Smooth muscle cell (in vitro differentiated cells): Measurements from ENCODE around the gene SLC16A13. TPM values are rescaled to one million over a fixed set of nuclear protein-coding genes. Genes with fewer than 3 reads are reported as not detected.

ENCODE experiments used
- DNase-seq: peaks from one replicate; lab custom pipeline; 2025; ENCODE audit not compliant: unreplicated experiment; lab: John Stamatoyannopoulos, UW
- H2AFZ ChIP-seq: fragments of 200-600 bp; sonication (generic); 2 replicates; pipeline ENCODE4 v1.6.0; 2016; ENCODE audit warnings: antibody characterized with exemption, low read depth, mild to moderate bottlenecking
- H3F3A ChIP-seq: fragments of 200-600 bp; sonication (generic); 2 replicates; pipeline ENCODE4 v1.6.0; 2017; ENCODE audit warnings: antibody characterized with exemption, low read depth
- H3K27ac ChIP-seq: fragments of 200-600 bp; sonication (generic); 2 replicates; pipeline ENCODE4 v1.5.1; 2016; ENCODE audit warnings: low read depth, mild to moderate bottlenecking
- H3K27me3 ChIP-seq: fragments of 200-600 bp; sonication (generic); 2 replicates; pipeline ENCODE4 v1.6.1; 2016; ENCODE audit warnings: low read depth, mild to moderate bottlenecking
- H3K36me3 ChIP-seq: fragments of 200-600 bp; sonication (generic); 2 replicates; pipeline ENCODE4 v1.5.1; 2016; ENCODE audit warnings: low read depth
- H3K4me1 ChIP-seq: fragments of 200-600 bp; sonication (generic); 2 replicates; pipeline ENCODE4 v1.5.1; 2016; ENCODE audit warnings: low read depth
- H3K4me2 ChIP-seq: fragments of 200-600 bp; sonication (generic); 2 replicates; pipeline ENCODE4 v1.6.0; 2016; ENCODE audit warnings: mild to moderate bottlenecking
- H3K4me3 ChIP-seq: fragments of 200-600 bp; sonication (generic); 2 replicates; pipeline ENCODE4 v1.5.1; 2016; ENCODE audit warnings: mild to moderate bottlenecking
- H3K79me2 ChIP-seq: fragments of 200-600 bp; sonication (generic); 2 replicates; pipeline ENCODE4 v1.6.0; 2016; ENCODE audit warnings: low read depth, mild to moderate bottlenecking
- H3K9ac ChIP-seq: fragments of 200-600 bp; sonication (generic); 2 replicates; pipeline ENCODE4 v1.6.0; 2016; ENCODE audit warnings: low read depth
- H3K9me3 ChIP-seq: fragments of 200-600 bp; sonication (generic); replicated peaks from 2 replicates; pipeline ENCODE4 v1.5.1; 2016; ENCODE audit warnings: low read depth
- H4K20me1 ChIP-seq: fragments of 200-600 bp; sonication (generic); 2 replicates; pipeline ENCODE4 v1.6.0; 2016; ENCODE audit warnings: low read depth
- CTCF ChIP-seq: fragments of 200-600 bp; sonication (generic); IDR thresholded peaks from 2 replicates; pipeline ENCODE4 v1.5.1; 2017; ENCODE audit warnings: borderline replicate concordance, mild to moderate bottlenecking, antibody characterized with exemption; ENCODE audit not compliant: insufficient read depth, poor library complexity, severe bottlenecking
- WGBS: methylation state at CpG from one replicate; pipeline ENCODE4 v1.1.7; 2016; ENCODE audit warnings: low lambda C conversion rate; 5-methylcytosine and 5-hydroxymethylcytosine counted together
- polyA plus RNA-seq: library from polyadenylated mRNA; unstranded; fragments of >200 nt; fragmentation: Nextera tagmentation; extraction: Ambion mirVana; gene quantifications from 2 replicates; pipeline ENCODE4 v1.2.1, GENCODE V29; 2016
- total RNA-seq: library from RNA; depleted of rRNA; stranded (reverse); fragments of >200 nt; gene quantifications from 2 replicates; pipeline ENCODE4 v1.2.3, GENCODE V29; 2014

The SLC16A13 gene
- total and polyA plus RNA-seq, 2 experiments from 2014 or later = 2.0 to 3.5 TPM

- Histone ChIP-seq H3K79me2 (no peaks in the 10 kb centered on the region), H2AFZ (no peak overlapping the region), H3K9me3 (no peaks in the 10 kb centered on the region), H3K4me2 (no peak overlapping the region), H3K27me3 (no peaks in the 10 kb centered on the region), H3K27ac (no peak overlapping the region), H4K20me1 (no peaks in the 10 kb centered on the region), H3K4me1 (no peaks in the 10 kb centered on the region), H3K4me3 (no peak overlapping the region), H3F3A (no peaks in the 10 kb centered on the region), H3K36me3 (no peaks in the 10 kb centered on the region), H3K9ac (no peak overlapping the region)
- no peak for TF ChIP-seq CTCF
- 50% methylated on average over 4 of the region's 4 CpGs for WGBS
- no peak for DNase-seq
These were observed 20.6 kb downstream of the SLC16A13 start for GRCh38 chr17:7056386-7056785.

GRCh38 chr17:7058831-7059447, 23.1 kb downstream of the SLC16A13 start:
- WGBS = 51% methylated on average over 7 of the region's 7 CpGs
- no peak for DNase-seq

GRCh38 chr17:7060165-7060891, 24.5 kb downstream of the SLC16A13 start:
- H3K9ac ChIP-seq = no peak overlapping the region
- H3K79me2 ChIP-seq = no peaks in the 10 kb centered on the region
- no peak for TF ChIP-seq CTCF
- H3K27me3 ChIP-seq = no peaks in the 10 kb centered on the region
- no peak overlapping the region for H2AFZ ChIP-seq
- no peak overlapping the region for H3K4me2 ChIP-seq
- WGBS = 75% methylated on average over 6 of the region's 6 CpGs
- no peak for DNase-seq
- H3K4me3 ChIP-seq = no peak overlapping the region
- no peaks in the 10 kb centered on the region for H3K4me1 ChIP-seq
- no peaks in the 10 kb centered on the region for H4K20me1 ChIP-seq
- no peak overlapping the region for H3K27ac ChIP-seq
- H3K9me3 ChIP-seq = no peaks in the 10 kb centered on the region
- no peaks in the 10 kb centered on the region for H3F3A ChIP-seq
- H3K36me3 ChIP-seq = no peaks in the 10 kb centered on the region

More at GRCh38 chr17:7058831-7059447, 23.1 kb downstream of the SLC16A13 start:
- no peaks in the 10 kb centered on the region for H3K27me3 ChIP-seq
- H3K9me3 ChIP-seq = no peaks in the 10 kb centered on the region
- H3K4me2 ChIP-seq = no peak overlapping the region
- no peak overlapping the region for H3K9ac ChIP-seq
- no peaks in the 10 kb centered on the region for H4K20me1 ChIP-seq
- no peaks in the 10 kb centered on the region for H3F3A ChIP-seq
- no peaks in the 10 kb centered on the region for H3K79me2 ChIP-seq
- H3K36me3 ChIP-seq = no peaks in the 10 kb centered on the region
- no peak overlapping the region for H3K4me3 ChIP-seq
- no peak for TF ChIP-seq CTCF
- H2AFZ ChIP-seq = no peak overlapping the region
- H3K27ac ChIP-seq = no peak overlapping the region
- no peaks in the 10 kb centered on the region for H3K4me1 ChIP-seq
